ENCODE measurements around the gene INSC. TPM values are rescaled to one million over a fixed set of nuclear protein-coding genes. Genes with fewer than 3 reads are reported as not detected.

The INSC gene
- total and polyA plus RNA-seq, 9 of the 15 experiments (the other 6 are each of a cell fraction or from before 2014, with no cell fraction given) = not detected

DNA sequence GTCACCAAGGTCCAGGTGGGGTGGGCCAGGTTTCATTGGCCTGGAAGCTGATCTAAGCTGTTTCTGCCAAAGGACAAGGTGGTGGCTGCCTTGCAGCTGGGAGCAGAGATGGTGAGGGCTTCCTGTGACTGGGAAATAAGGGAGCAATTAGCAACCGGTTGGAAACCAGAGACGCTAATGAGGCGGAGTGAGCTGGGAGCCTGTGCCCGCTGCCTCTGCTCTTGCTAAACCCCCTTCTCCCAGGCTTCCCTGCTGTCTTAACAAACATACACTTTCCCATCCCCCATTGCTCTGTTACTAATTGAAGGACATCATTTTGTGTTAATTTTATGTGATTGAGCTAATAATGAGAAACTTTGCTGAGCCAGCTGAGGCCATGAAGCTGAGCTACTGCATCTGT, 121.8 kb downstream of the INSC start:
- no TSS peak for BruUV-seq (replicated peaks)
- H3K4me3 ChIP-seq = no peak overlapping the region
- DNase-seq (ENCODE audit: extremely low read depth in 1 of 4, low spot score in 3 of 4) (no peak), ATAC-seq (no peak), FAIRE-seq (no peak)
- no peak overlapping the region for H3K9ac ChIP-seq (ENCODE audit: insufficient read depth in 1 of 2, low read depth in 2 of 2, low read length in 2 of 2)
- in situ Hi-C loops (cut with MboI) = no loop called here
- no peak overlapping the region for H2AFZ ChIP-seq (ENCODE audit: low read depth, low read length)
- POLR2A ChIA-PET = interaction anchor here (0.5 kb wide), 1 partner anchor 693 kb away, joined by 3 read pairs; no protein-coding TSS in a partner anchor
- 0% methylated on average over 4 of the region's 4 CpGs for WGBS (ENCODE audit: insufficient coverage, low coverage, missing lambda C conversion rate)
- no peaks in the 10 kb centered on the region for H3K9me3 ChIP-seq (replicated peaks; ENCODE audit: control insufficient read depth, insufficient read depth, low read depth, low read length)
- no peaks in the 10 kb centered on the region for H4K20me1 ChIP-seq (replicated peaks; ENCODE audit: control insufficient read depth, insufficient read depth, low read length)
- intact Hi-C loops (cut with micrococcal nuclease) = no loop called here
- H3K4me1 ChIP-seq (replicated peaks in 1 of 2; ENCODE audit: control insufficient read depth in 2 of 2, insufficient read depth in 2 of 2, low read length in 2 of 2) = no peaks in the 10 kb centered on the region
- no peaks in the 10 kb centered on the region for H3K9me1 ChIP-seq (ENCODE audit: control insufficient read depth, insufficient read depth, low read length)
- no peak overlapping the region for H3K4me2 ChIP-seq (ENCODE audit: insufficient read depth, low read length)
- TF ChIP-seq SIN3A (IDR thresholded peaks at IDR 0.05; ENCODE audit: borderline replicate concordance in 2 of 2, control insufficient read depth in 1 of 2, low read depth in 2 of 2, low read length in 2 of 2) = no peak
- TF ChIP-seq ZNF75A (CRISPR knock-in tag; IDR thresholded peaks at IDR 0.05) = no peak
- no peak for TF ChIP-seq KAT8 (IDR thresholded peaks at IDR 0.05; ENCODE audit: low read depth)
- no peak for TF ChIP-seq HDAC8 (tag; IDR thresholded peaks at IDR 0.05)
- no peak for TF ChIP-seq TAF15 (IDR thresholded peaks at IDR 0.05; ENCODE audit: low read depth, low read length)
- no peak for TF ChIP-seq THRAP3 (IDR thresholded peaks at IDR 0.05; ENCODE audit: borderline replicate concordance)
- H3K79me2 ChIP-seq (ENCODE audit: control insufficient read depth, insufficient read depth, low read length) = no peaks in the 10 kb centered on the region
- CTCF ChIA-PET (ENCODE audit: low intra/inter-chr PET ratio) = no interaction called here
- H3K27me3 ChIP-seq (ENCODE audit: control insufficient read depth in 2 of 2, insufficient read depth in 2 of 2, low read length in 2 of 2) = peaks cover 0 to 8% of the 10 kb centered on the region in 2 experiments; a peak in 1 of 5 replicates
- H3K27ac ChIP-seq (ENCODE audit: extremely low read depth, low read depth, low read length) = no peak overlapping the region
- H3K36me3 ChIP-seq (ENCODE audit: control insufficient read depth, insufficient read depth, low read length) = no peaks in the 10 kb centered on the region

DNA sequence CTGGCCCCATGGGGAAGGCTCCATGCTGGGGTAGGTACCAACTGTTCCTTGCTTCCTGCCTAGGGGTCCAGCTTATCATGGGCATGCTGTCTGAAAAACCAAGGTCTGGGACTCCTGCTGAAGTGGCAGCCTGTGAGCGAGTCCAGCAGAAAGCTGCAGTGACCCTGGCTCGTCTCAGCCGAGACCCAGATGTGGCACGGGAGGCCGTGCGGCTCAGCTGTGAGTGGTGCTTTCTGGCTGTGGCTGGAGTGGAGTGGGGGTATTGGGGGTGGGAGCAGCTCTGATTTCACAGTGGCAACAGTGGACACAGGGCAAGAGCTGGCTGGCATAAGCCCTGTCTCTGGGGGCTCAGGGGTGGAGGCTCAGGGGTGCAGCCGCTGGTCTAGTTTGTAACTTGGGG, 124.1 kb downstream of the INSC start:
- no TSS peak for BruUV-seq (replicated peaks)
- no peak overlapping the region for H3K4me3 ChIP-seq
- no peak for ATAC-seq
- TF ChIP-seq NFRKB (IDR thresholded peaks at IDR 0.05; ENCODE audit: low read depth) (no peak), MITF (IDR thresholded peaks at IDR 0.05) (no peak), CCAR2 (IDR thresholded peaks at IDR 0.05; ENCODE audit: low read depth, low read length) (no peak), SMARCB1 (IDR thresholded peaks at IDR 0.05; ENCODE audit: insufficient read length, low read depth) (no peak), FOXK2 (conservative IDR thresholded peaks at IDR 0.05 in 1 of 2, IDR thresholded peaks at IDR 0.05 in 1 of 2; ENCODE audit: low read depth in 2 of 2) (no peak), POLR3A (IDR thresholded peaks at IDR 0.05; ENCODE audit: borderline replicate concordance, extremely low read depth, insufficient read depth, insufficient read length) (no peak), ZNF3 (CRISPR knock-in tag; IDR thresholded peaks at IDR 0.05) (no peak), NCOA1 (IDR thresholded peaks at IDR 0.05; ENCODE audit: low read depth) (no peak), RFX7 (CRISPR knock-in tag; IDR thresholded peaks at IDR 0.05) (no peak)

More for the DNA sequence above, 124.1 kb downstream of the INSC start:
- H2AFZ ChIP-seq (ENCODE audit: low read depth, low read length) = no peak overlapping the region
- no peak overlapping the region for H3K27ac ChIP-seq (ENCODE audit: extremely low read depth, low read depth, low read length)
- H4K20me1 ChIP-seq (replicated peaks; ENCODE audit: control insufficient read depth, insufficient read depth, low read length) = no peaks in the 10 kb centered on the region
- H3K79me2 ChIP-seq (ENCODE audit: control insufficient read depth, insufficient read depth, low read length) = no peaks in the 10 kb centered on the region
- in situ Hi-C loops (cut with MboI) = no loop called here
- POLR2A ChIA-PET = interaction anchor here (1.5 kb wide), 1 partner anchor 12 kb away, joined by 4 read pairs; no protein-coding TSS in a partner anchor
- no peak for FAIRE-seq
- H3K27me3 ChIP-seq (ENCODE audit: control insufficient read depth in 2 of 2, insufficient read depth in 2 of 2, low read length in 2 of 2) = peaks cover 0 to 8% of the 10 kb centered on the region in 2 experiments; a peak in 1 of 5 replicates
- 0% methylated on average over 7 of the region's 7 CpGs for WGBS (ENCODE audit: insufficient coverage, low coverage, missing lambda C conversion rate)
- H3K9me1 ChIP-seq (ENCODE audit: control insufficient read depth, insufficient read depth, low read length) = no peaks in the 10 kb centered on the region
- H3K36me3 ChIP-seq (ENCODE audit: control insufficient read depth, insufficient read depth, low read length) = no peaks in the 10 kb centered on the region
- H3K9ac ChIP-seq (ENCODE audit: insufficient read depth in 1 of 2, low read depth in 2 of 2, low read length in 2 of 2) = no peak overlapping the region; a peak in 1 of 4 replicates
- no peaks in the 10 kb centered on the region for H3K9me3 ChIP-seq (replicated peaks; ENCODE audit: control insufficient read depth, insufficient read depth, low read depth, low read length)
- CTCF ChIA-PET (ENCODE audit: low intra/inter-chr PET ratio) = no interaction called here
- no peak overlapping the region for H3K4me2 ChIP-seq (ENCODE audit: insufficient read depth, low read length)
- intact Hi-C loops (cut with micrococcal nuclease) = no loop called here
- no peaks in the 10 kb centered on the region for H3K4me1 ChIP-seq (replicated peaks in 1 of 2; ENCODE audit: control insufficient read depth in 2 of 2, insufficient read depth in 2 of 2, low read length in 2 of 2)
- no peak for DNase-seq (ENCODE audit: extremely low read depth in 1 of 4, low spot score in 3 of 4)
